K562 (cell line): ENCODE data around the gene MAST4. TPM values are rescaled to one million over a fixed set of nuclear protein-coding genes. Genes with fewer than 3 reads are reported as not detected.

ENCODE experiments used
- ATAC-seq: fragments of 200-7000 bp; cut with Tn5 transposase; 3 replicates; pipeline ENCODE4 v1.9.1; 2020; ENCODE audit warnings: moderate library complexity
- BruUV-seq: library from RNA; stranded (reverse); fragments of 400-500 nt; replicated peaks from 2 replicates; lab custom pipeline; 2021; lab: Mats Ljungman, UMichigan
- CTCF ChIA-PET: fragments of 300-600 bp; formaldehyde crosslinking; extraction: SDS; loops from one replicate; lab custom pipeline; 2021; ENCODE audit warnings: low intra/inter-chr PET ratio; lab: Yijun Ruan, JAX
- POLR2A ChIA-PET: fragments of 300-600, 350-650 bp; sonication (Branson Sonifier 250); formaldehyde crosslinking; extraction: SDS; loops from one replicate; lab custom pipeline; 2021; ENCODE audit warnings: antibody characterized with exemption, inconsistent platforms; lab: Yijun Ruan, JAX
- DNase-seq, 4 experiments: peaks; one replicate each; pipeline versions ENCODE4 v3.0.0 to v3.0.0-alpha.2; 2011 to 2018; ENCODE audit warnings: low spot score in 3 of 4, mixed read lengths in 3 of 4; ENCODE audit errors: extremely low read depth in 1 of 4
- FAIRE-seq: peaks from 2 replicates; lab custom pipeline; 2011; peaks lifted over from hg19 to GRCh38; lab: Jason Lieb, UNC
- H2AFZ ChIP-seq: 2 replicates; pipeline ENCODE4 v1.6.0; 2011; ENCODE audit warnings: low read depth, low read length, control low read depth, inconsistent platforms
- H3K27ac ChIP-seq: fragments of 200-600 bp; 3 replicates; pipeline ENCODE4 v1.8.0; 2011; ENCODE audit warnings: low read depth, mild to moderate bottlenecking, control low read depth, inconsistent platforms, low read length, moderate library complexity, mixed read lengths; ENCODE audit errors: extremely low read depth
- H3K27me3 ChIP-seq, 2 experiments: fragments of 300-600 bp in 1 of 2; 2 replicates in 1 of 2; 3 replicates in 1 of 2; pipeline versions ENCODE4 v1.6.0 to v1.8.0; 2011; ENCODE audit warnings: inconsistent platforms in 2 of 2, low read length in 2 of 2, mild to moderate bottlenecking in 1 of 2, mixed read lengths in 1 of 2, moderate library complexity in 1 of 2; ENCODE audit not compliant: control insufficient read depth in 2 of 2, insufficient read depth in 2 of 2
- H3K36me3 ChIP-seq: fragments of 300-600 bp; 3 replicates; pipeline ENCODE4 v1.8.0; 2011; ENCODE audit warnings: mild to moderate bottlenecking, low read length, inconsistent platforms; ENCODE audit not compliant: control insufficient read depth, insufficient read depth
- H3K4me1 ChIP-seq, 2 experiments: fragments of 200-600 bp in 1 of 2; replicated peaks in 1 of 2; 2 replicates in 1 of 2; 3 replicates in 1 of 2; pipeline versions ENCODE4 v1.5.1 to v1.8.0; 2011; ENCODE audit warnings: inconsistent platforms in 2 of 2, low read length in 2 of 2, mild to moderate bottlenecking in 1 of 2, mixed read lengths in 1 of 2, moderate library complexity in 1 of 2; ENCODE audit not compliant: control insufficient read depth in 2 of 2, insufficient read depth in 2 of 2
- H3K4me2 ChIP-seq: 2 replicates; pipeline ENCODE4 v1.6.1; 2011; ENCODE audit warnings: low read length, control low read depth, inconsistent platforms, mixed read lengths; ENCODE audit not compliant: insufficient read depth
- H3K4me3 ChIP-seq: fragments of 200-600 bp; sonication (generic), shearing (Covaris generic); 2 replicates; pipeline ENCODE4 v1.5.1; 2016; ENCODE audit warnings: control low read depth, inconsistent platforms
- H3K79me2 ChIP-seq: fragments of 200-600 bp; 3 replicates; pipeline ENCODE4 v1.8.0; 2011; ENCODE audit warnings: low read length, inconsistent platforms; ENCODE audit not compliant: control insufficient read depth, insufficient read depth
- H3K9ac ChIP-seq, 2 experiments: 2 replicates each; pipeline versions ENCODE4 v1.6.0 to v1.6.1; 2011; ENCODE audit warnings: low read depth in 2 of 2, low read length in 2 of 2, control low read depth in 1 of 2, inconsistent platforms in 1 of 2, mild to moderate bottlenecking in 1 of 2, mixed read lengths in 1 of 2; ENCODE audit not compliant: insufficient read depth in 1 of 2
- H3K9me1 ChIP-seq: one replicate; pipeline ENCODE4 v1.6.0; 2011; ENCODE audit warnings: inconsistent platforms, mild to moderate bottlenecking, low read length, moderate library complexity; ENCODE audit not compliant: control insufficient read depth, insufficient read depth
- H3K9me3 ChIP-seq: replicated peaks from 2 replicates; pipeline ENCODE4 v1.5.1; 2011; ENCODE audit warnings: low read depth, low read length, inconsistent platforms; ENCODE audit not compliant: control insufficient read depth, insufficient read depth
- H4K20me1 ChIP-seq: replicated peaks from 2 replicates; pipeline ENCODE4 v1.6.1; 2011; ENCODE audit warnings: low read length, inconsistent platforms, mixed read lengths; ENCODE audit not compliant: control insufficient read depth, insufficient read depth
- ARHGAP35 ChIP-seq: fragments of 450-650 bp; IDR thresholded peaks from 2 replicates; pipeline ENCODE4 v1.6.1; 2018; ENCODE audit not compliant: partially characterized antibody
- ATF1 ChIP-seq, 2 experiments: fragments of 450-650 bp in 1 of 2; IDR thresholded peaks; 2 replicates each; pipeline ENCODE4 v1.6.1; 2016; ENCODE audit warnings: missing compliant biosample characterization in 1 of 2, missing genetic modification characterization in 1 of 2
- BCOR ChIP-seq: fragments of 450-650 bp; IDR thresholded peaks from 2 replicates; pipeline ENCODE4 v1.6.1; 2016
- HOMEZ ChIP-seq: fragments of 250-450 bp; sonication (Bioruptor Pico); IDR thresholded peaks from 2 replicates; pipeline ENCODE4 v1.4.0; 2020; ENCODE audit warnings: mild to moderate bottlenecking, moderate library complexity
- RFX1 ChIP-seq: fragments of 450-650 bp; IDR thresholded peaks from 2 replicates; pipeline ENCODE4 v1.6.1; 2016; ENCODE audit warnings: mild to moderate bottlenecking, moderate library complexity
- STAT5A ChIP-seq: IDR thresholded peaks from 2 replicates; pipeline ENCODE4 v1.6.1; 2012; ENCODE audit warnings: low read length, inconsistent platforms, borderline replicate concordance
- ZFP1 ChIP-seq: fragments of 450-650 bp; formaldehyde crosslinking; IDR thresholded peaks from 2 replicates; pipeline ENCODE4 v1.4.0; 2020; ENCODE audit warnings: mild to moderate bottlenecking, mixed read lengths
- WGBS: fragments of 100-300 bp; shearing (Covaris generic); methylation state at CpG from one replicate; pipeline ENCODE4 v1.1.6; 2016; ENCODE audit warnings: low coverage, mixed read lengths; ENCODE audit not compliant: insufficient coverage; ENCODE audit errors: missing lambda C conversion rate; 5-methylcytosine and 5-hydroxymethylcytosine counted together
- in situ Hi-C: fragments of 300-500 bp; cut with MboI; formaldehyde crosslinking; loops from 4 replicates; pipeline ENCODE4 v1.15.0; 2018; ENCODE audit warnings: inconsistent platforms, mixed read lengths
- intact Hi-C: fragments of 100-400 bp; cut with micrococcal nuclease; formaldehyde crosslinking; loops from 2 replicates; pipeline ENCODE4 v1.14.2; 2022
- polyA plus RNA-seq, 8 experiments: library from polyadenylated mRNA; depleted of rRNA in 4 of 8; stranded (reverse) in 5 of 8; unstranded in 3 of 8; fragments of >200 nt; fragmentation: Nextera tagmentation in 2 of 8; fragmentation: Illumina TruSeq in 1 of 8; extraction: Ambion mirVana in 2 of 8; extraction: Trizol in 1 of 8; gene quantifications; 2 replicates each; pipeline versions ENCODE4 v1.2.1 to v1.2.3, GENCODE V29; 2011 to 2014; ENCODE audit warnings: inconsistent platforms in 1 of 8, missing spikeins in 1 of 8
- total RNA-seq, 7 experiments: library from RNA; depleted of rRNA in 6 of 7; stranded (reverse); fragments of >200 nt in 6 of 7; fragmentation: Illumina TruSeq in 2 of 7; extraction: Trizol in 2 of 7; gene quantifications; 2 replicates each; pipeline versions ENCODE4 v1.2.1 to v1.2.3, GENCODE V29; 2011 to 2021; ENCODE audit warnings: low replicate concordance in 1 of 7

Gene MAST4
- total and polyA plus RNA-seq, 9 of the 15 experiments (the other 6 are each of a cell fraction or from before 2014, with no cell fraction given), result 0.88 to 10.1 (median 5.2) TPM

- TF ChIP-seq ZFP1 (CRISPR knock-in tag) (no peak), BCOR (no peak), STAT5A (no peak), ATF1 (CRISPR knock-in tag; IDR thresholded peaks at IDR 0.05) (no peak), ATF1 (tag; IDR thresholded peaks at IDR 0.05) (no peak), HOMEZ (CRISPR knock-in tag) (no peak), ARHGAP35 (no peak), RFX1 (no peak)
- ChIA-PET CTCF (no interaction called here), POLR2A (no interaction called here)
- H4K20me1 ChIP-seq, result no peaks in the 10 kb centered on the region
- no peak overlapping the region for H3K4me2 ChIP-seq
- H3K4me1 ChIP-seq, result no peaks in the 10 kb centered on the region
- H3K9ac ChIP-seq, result no peak overlapping the region
- FAIRE-seq, result no peak
- H3K9me3 ChIP-seq, result no peaks in the 10 kb centered on the region
- no peak for DNase-seq
- H3K9me1 ChIP-seq, result no peaks in the 10 kb centered on the region
- no peaks in the 10 kb centered on the region for H3K79me2 ChIP-seq
- 0% methylated on average over 3 of the region's 3 CpGs for WGBS
- ATAC-seq, result no peak
- in situ Hi-C loops (no loop called here), intact Hi-C loops (no loop called here)
- H3K36me3 ChIP-seq, result no peaks in the 10 kb centered on the region
- H3K27ac ChIP-seq, result no peak overlapping the region
- peaks cover 2 to 13% of the 10 kb centered on the region in 2 experiments; a peak in 2 of 5 replicates for H3K27me3 ChIP-seq
- BruUV-seq, result no TSS peak
- H2AFZ ChIP-seq, result no peak overlapping the region
- no peak overlapping the region for H3K4me3 ChIP-seq
Measured at GRCh38 chr5:66880401-66880800, 284.2 kb downstream of the MAST4 start.
